IMR-90 (cell line): ENCODE results near the gene ARPC4. TPM values are rescaled to one million over a fixed set of nuclear protein-coding genes. Genes with fewer than 3 reads are reported as not detected.

ENCODE experiments used
- ATAC-seq: fragments of 200-7000 bp; cut with Tn5 transposase; 2 replicates; pipeline ENCODE4 v1.9.1; 2020; ENCODE audit warnings: low read depth, mild to moderate bottlenecking, moderate library complexity
- BruUV-seq: library from RNA; stranded (reverse); fragments of 400-500 nt; replicated peaks from 2 replicates; lab custom pipeline; 2021; lab: Mats Ljungman, UMichigan
- CTCF ChIA-PET: fragments of 300-600 bp; formaldehyde crosslinking; extraction: SDS; loops from one replicate; lab custom pipeline; 2021; ENCODE audit warnings: antibody characterized with exemption; lab: Yijun Ruan, JAX
- POLR2A ChIA-PET: fragments of 300-600 bp; sonication (Branson Sonifier 250); formaldehyde crosslinking; loops from one replicate; lab custom pipeline; 2022; ENCODE audit warnings: antibody characterized with exemption; ENCODE audit not compliant: unreplicated experiment; lab: Charles Lee
- DNase-seq: peaks from one replicate; pipeline ENCODE4 v3.0.0; 2013
- H2AFZ ChIP-seq: replicated peaks from 2 replicates; pipeline ENCODE3; 2013; ENCODE audit warnings: low read length, mild to moderate bottlenecking; ENCODE audit not compliant: poor library complexity
- H2AK5ac ChIP-seq: 2 replicates; pipeline ENCODE4 v1.6.1; 2013; ENCODE audit warnings: low read depth, low read length, inconsistent platforms
- H2AK9ac ChIP-seq: replicated peaks from 2 replicates; pipeline ENCODE3; 2013; ENCODE audit warnings: mild to moderate bottlenecking, low read depth, low read length, moderate library complexity; ENCODE audit not compliant: poor library complexity
- H2BK120ac ChIP-seq: 2 replicates; pipeline ENCODE4 v1.6.1; 2013; ENCODE audit warnings: low read depth, low read length, inconsistent platforms
- H2BK15ac ChIP-seq: 3 replicates; pipeline ENCODE4 v1.6.1; 2013; ENCODE audit warnings: low read depth, low read length, inconsistent platforms
- H2BK20ac ChIP-seq: 2 replicates; pipeline ENCODE4 v1.6.1; 2013; ENCODE audit warnings: low read depth, mild to moderate bottlenecking, inconsistent platforms, low read length, moderate library complexity
- H2BK5ac ChIP-seq: 2 replicates; pipeline ENCODE4 v1.6.1; 2013; ENCODE audit warnings: mild to moderate bottlenecking, low read depth, low read length, inconsistent platforms; ENCODE audit not compliant: poor library complexity, severe bottlenecking
- H3K14ac ChIP-seq: replicated peaks from 2 replicates; pipeline ENCODE4 v1.6.1; 2013; ENCODE audit warnings: low read depth, low read length, inconsistent platforms
- H3K18ac ChIP-seq: 2 replicates; pipeline ENCODE4 v1.6.1; 2013; ENCODE audit warnings: low read depth, low read length, control low read depth
- H3K23ac ChIP-seq: 2 replicates; pipeline ENCODE4 v1.6.1; 2013; ENCODE audit warnings: low read depth, low read length, inconsistent platforms
- H3K27ac ChIP-seq: 2 replicates; pipeline ENCODE4 v1.5.1; 2013; ENCODE audit warnings: mild to moderate bottlenecking, control low read depth, low read length; ENCODE audit not compliant: insufficient read depth
- H3K27me3 ChIP-seq: 2 replicates; pipeline ENCODE4 v1.6.1; 2013; ENCODE audit warnings: low read length; ENCODE audit not compliant: control insufficient read depth, insufficient read depth
- H3K36me3 ChIP-seq: 2 replicates; pipeline ENCODE4 v1.6.1; 2013; ENCODE audit warnings: low read length, mixed read lengths; ENCODE audit not compliant: control insufficient read depth, insufficient read depth
- H3K4ac ChIP-seq: 2 replicates; pipeline ENCODE4 v1.6.1; 2013; ENCODE audit warnings: low read depth, low read length, inconsistent platforms
- H3K4me1 ChIP-seq: 2 replicates; pipeline ENCODE4 v1.6.1; 2013; ENCODE audit warnings: low read length, mixed read lengths; ENCODE audit not compliant: control insufficient read depth, insufficient read depth
- H3K4me2 ChIP-seq: 2 replicates; pipeline ENCODE4 v1.6.1; 2013; ENCODE audit warnings: low read depth, mild to moderate bottlenecking, control low read depth, low read length, moderate library complexity
- H3K4me3 ChIP-seq: 2 replicates; pipeline ENCODE4 v1.5.1; 2013; ENCODE audit warnings: low read depth, mild to moderate bottlenecking, control low read depth, low read length, moderate library complexity; ENCODE audit not compliant: insufficient read depth
- H3K56ac ChIP-seq: 2 replicates; pipeline ENCODE4 v1.6.1; 2013; ENCODE audit warnings: low read length, inconsistent platforms; ENCODE audit not compliant: insufficient read depth; ENCODE audit errors: extremely low read depth
- H3K79me1 ChIP-seq, 2 experiments: 2 replicates each; pipeline ENCODE4 v1.6.1; 2013; ENCODE audit warnings: low read length in 2 of 2, inconsistent platforms in 1 of 2, low read depth in 1 of 2
- H3K9ac ChIP-seq: 2 replicates; pipeline ENCODE4 v1.6.1; 2013; ENCODE audit warnings: low read depth, low read length, control low read depth
- H3K9me1 ChIP-seq: 2 replicates; pipeline ENCODE4 v1.6.1; 2013; ENCODE audit warnings: low read length, inconsistent platforms; ENCODE audit not compliant: insufficient read depth
- H3K9me3 ChIP-seq: 2 replicates; pipeline ENCODE4 v1.6.1; 2013; ENCODE audit warnings: low read length; ENCODE audit not compliant: control insufficient read depth, insufficient read depth
- H4K20me1 ChIP-seq: 2 replicates; pipeline ENCODE4 v1.6.1; 2013; ENCODE audit warnings: low read length, inconsistent platforms; ENCODE audit not compliant: insufficient read depth
- H4K5ac ChIP-seq: 2 replicates; pipeline ENCODE4 v1.6.1; 2013; ENCODE audit warnings: mild to moderate bottlenecking, low read depth, low read length, control low read depth
- H4K8ac ChIP-seq, 2 experiments: 2 replicates each; pipeline ENCODE4 v1.6.1; 2013; ENCODE audit warnings: low read depth in 2 of 2, low read length in 2 of 2, control low read depth in 1 of 2, inconsistent platforms in 1 of 2
- H4K91ac ChIP-seq: 2 replicates; pipeline ENCODE4 v1.6.1; 2013; ENCODE audit warnings: low read depth, low read length, inconsistent platforms; ENCODE audit not compliant: insufficient read depth
- BHLHE40 ChIP-seq: fragments of 150-350 bp; IDR thresholded peaks from 2 replicates; pipeline ENCODE4 v1.6.1; 2016; ENCODE audit warnings: mild to moderate bottlenecking, low read depth, low read length
- CEBPB ChIP-seq: IDR thresholded peaks from 2 replicates; pipeline ENCODE4 v1.6.1; 2012; ENCODE audit warnings: low read depth, low read length, improper control_type of control experiment
- CHD1 ChIP-seq: IDR thresholded peaks from 2 replicates; pipeline ENCODE4 v1.6.1; 2012; ENCODE audit warnings: low read depth, low read length, improper control_type of control experiment
- FOS ChIP-seq: fragments of 150-350 bp; IDR thresholded peaks from 2 replicates; pipeline ENCODE4 v1.6.1; 2016; ENCODE audit warnings: low read depth, low read length
- MAFK ChIP-seq: IDR thresholded peaks from 2 replicates; pipeline ENCODE4 v1.6.1; 2012; ENCODE audit warnings: low read depth, low read length, improper control_type of control experiment
- MAZ ChIP-seq: IDR thresholded peaks from 2 replicates; pipeline ENCODE4 v1.6.1; 2012; ENCODE audit warnings: low read depth, mild to moderate bottlenecking, low read length, improper control_type of control experiment, moderate library complexity, borderline replicate concordance
- MXI1 ChIP-seq: IDR thresholded peaks from 2 replicates; pipeline ENCODE4 v1.6.1; 2012; ENCODE audit warnings: low read depth, mild to moderate bottlenecking, low read length, moderate library complexity, borderline replicate concordance
- NFE2L2 ChIP-seq: fragments of 150-350 bp; IDR thresholded peaks from 2 replicates; pipeline ENCODE4 v1.6.1; 2016; ENCODE audit warnings: low read depth, mild to moderate bottlenecking, low read length
- POLR2A ChIP-seq: IDR thresholded peaks from 2 replicates; pipeline ENCODE4 v1.6.1; 2012; ENCODE audit warnings: mild to moderate bottlenecking, low read depth, low read length
- RAD21 ChIP-seq: IDR thresholded peaks from 2 replicates; pipeline ENCODE4 v1.6.1; 2012; ENCODE audit warnings: low read length, improper control_type of control experiment
- RCOR1 ChIP-seq: IDR thresholded peaks from 2 replicates; pipeline ENCODE4 v1.6.1; 2012; ENCODE audit warnings: mild to moderate bottlenecking, low read length, improper control_type of control experiment; ENCODE audit not compliant: insufficient replicate concordance
- RFX5 ChIP-seq: IDR thresholded peaks from 2 replicates; pipeline ENCODE4 v1.8.0; 2012; ENCODE audit warnings: low read depth, mild to moderate bottlenecking, low read length, moderate library complexity
- SMC3 ChIP-seq: fragments of 150-350 bp; IDR thresholded peaks from 2 replicates; pipeline ENCODE4 v1.6.1; 2016; ENCODE audit warnings: low read depth, mild to moderate bottlenecking, antibody characterized with exemption, low read length, moderate library complexity
- WGBS, 2 experiments: methylation state at CpG; one replicate each; pipeline versions ENCODE4 v1.1.5 to v1.1.7; 2013; ENCODE audit warnings: missing lambda C conversion rate in 2 of 2; ENCODE audit not compliant: insufficient read length in 1 of 2; ENCODE audit errors: extremely low coverage in 2 of 2; 5-methylcytosine and 5-hydroxymethylcytosine counted together
- dilution Hi-C: fragments of 300-500 bp; cut with HindIII; formaldehyde crosslinking; loops from one replicate; pipeline ENCODE4 v1.14.3; 2018; ENCODE audit warnings: low sequenced_read_pairs; ENCODE audit not compliant: unreplicated experiment
- in situ Hi-C: fragments of 300-500 bp; cut with MboI; formaldehyde crosslinking; loops from 3 replicates; pipeline ENCODE4 v1.14.3; 2019; ENCODE audit warnings: low sequenced_read_pairs, inconsistent platforms, mixed read lengths
- intact Hi-C: fragments of 100-400 bp; cut with micrococcal nuclease; formaldehyde crosslinking; loops from 2 replicates; pipeline ENCODE4 v1.10.0; 2022
- polyA plus RNA-seq, 3 experiments: library from polyadenylated mRNA; depleted of rRNA; stranded (reverse); fragments of >200 nt; gene quantifications; 2 replicates each; pipeline ENCODE4 v1.2.3, GENCODE V29; 2012; ENCODE audit warnings: low replicate concordance in 1 of 3
- total RNA-seq: library from RNA; depleted of rRNA; stranded (reverse); fragments of >200 nt; gene quantifications from 2 replicates; pipeline ENCODE4 v1.2.3, GENCODE V29; 2012
- TF ChIP-seq, protein P1 (sequence below): fragments of 150-350 bp; IDR thresholded peaks from 2 replicates; pipeline ENCODE4 v1.6.1; 2017; ENCODE audit warnings: mild to moderate bottlenecking, antibody characterized with exemption, low read length, low read depth
- TF ChIP-seq, protein P2 (sequence below): fragments of 150-350 bp; IDR thresholded peaks from 2 replicates; pipeline ENCODE4 v1.6.1; 2016; ENCODE audit warnings: low read depth, mild to moderate bottlenecking, low read length, moderate library complexity, borderline replicate concordance
- TF ChIP-seq, protein P3 (sequence below): conservative IDR thresholded peaks from 2 replicates; pipeline ENCODE4 v1.5.1; 2012; ENCODE audit warnings: mild to moderate bottlenecking, low read depth, low read length, improper control_type of control experiment

The ARPC4 gene
- total and polyA plus RNA-seq, 2 of the 4 experiments (the other 2 are of a cell fraction): 188 to 383 TPM

DNA sequence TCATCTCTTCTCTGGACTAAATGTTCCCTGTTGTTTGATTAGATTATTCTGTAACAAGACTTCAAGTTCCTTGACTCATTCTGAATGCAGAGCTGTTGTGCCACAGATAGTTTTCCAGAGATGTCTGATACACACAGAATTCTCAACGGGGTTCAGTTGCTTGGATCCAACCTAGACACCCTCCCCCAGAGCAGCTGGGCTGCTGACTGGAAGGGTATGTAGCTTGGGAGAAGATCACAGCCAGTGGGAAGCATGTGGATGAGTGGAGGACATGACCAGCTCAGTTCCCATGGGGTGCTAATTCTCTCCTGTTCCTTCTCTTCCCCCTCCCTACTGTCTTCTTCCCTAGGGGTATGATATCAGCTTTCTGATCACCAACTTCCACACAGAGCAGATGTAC is 10.6 kb downstream of the ARPC4 start:
- in situ Hi-C loops (no loop called here), dilution Hi-C loops (no loop called here), intact Hi-C loops (no loop called here)
- no peak overlapping the region for H4K91ac ChIP-seq
- H3K79me1 ChIP-seq: peaks cover 20 to 40% of the 10 kb centered on the region in 2 experiments
- H3K9me1 ChIP-seq: peaks cover 5% of the 10 kb centered on the region
- H2BK20ac ChIP-seq: no peak overlapping the region
- H3K9me3 ChIP-seq: no peaks in the 10 kb centered on the region
- no peak overlapping the region for H3K14ac ChIP-seq
- POLR2A ChIA-PET: no interaction called here
- peaks cover 26% of the 10 kb centered on the region for H4K20me1 ChIP-seq
- H3K27ac ChIP-seq: no peak overlapping the region
- H3K4me3 ChIP-seq: no peak overlapping the region
- peaks cover 68% of the 10 kb centered on the region for H3K36me3 ChIP-seq
- H2BK120ac ChIP-seq: peak overlapping the region; percentile 21; the same call in 1 of the 2 replicates
- H2AFZ ChIP-seq: no peak overlapping the region
- no CpG with 5 or more reads among the region's 1 CpG for WGBS, 2 experiments
- H4K5ac ChIP-seq: no peak overlapping the region
- ATAC-seq: no peak
- BruUV-seq: no TSS peak
- no peak overlapping the region for H3K4me2 ChIP-seq
- H3K27me3 ChIP-seq: no peaks in the 10 kb centered on the region
- peak overlapping the region; percentile 11; the same call in 1 of the 2 replicates for H3K23ac ChIP-seq
- peak overlapping the region; percentile 7; the same call in 1 of the 2 replicates for H3K4ac ChIP-seq
- H3K18ac ChIP-seq: no peak overlapping the region
- CTCF ChIA-PET: interaction anchor here (0.6 kb wide), 1 partner anchor 88 kb away, joined by 3 read pairs; no protein-coding TSS in a partner anchor
- H2AK9ac ChIP-seq: no peak overlapping the region
- DNase-seq: no peak
- no peak for TF ChIP-seq CHD1
- TF ChIP-seq POLR2A: no peak
- TF ChIP-seq, protein P1, sequence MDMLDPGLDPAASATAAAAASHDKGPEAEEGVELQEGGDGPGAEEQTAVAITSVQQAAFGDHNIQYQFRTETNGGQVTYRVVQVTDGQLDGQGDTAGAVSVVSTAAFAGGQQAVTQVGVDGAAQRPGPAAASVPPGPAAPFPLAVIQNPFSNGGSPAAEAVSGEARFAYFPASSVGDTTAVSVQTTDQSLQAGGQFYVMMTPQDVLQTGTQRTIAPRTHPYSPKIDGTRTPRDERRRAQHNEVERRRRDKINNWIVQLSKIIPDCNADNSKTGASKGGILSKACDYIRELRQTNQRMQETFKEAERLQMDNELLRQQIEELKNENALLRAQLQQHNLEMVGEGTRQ: no peak
- TF ChIP-seq RAD21: no peak
- TF ChIP-seq, protein P2, sequence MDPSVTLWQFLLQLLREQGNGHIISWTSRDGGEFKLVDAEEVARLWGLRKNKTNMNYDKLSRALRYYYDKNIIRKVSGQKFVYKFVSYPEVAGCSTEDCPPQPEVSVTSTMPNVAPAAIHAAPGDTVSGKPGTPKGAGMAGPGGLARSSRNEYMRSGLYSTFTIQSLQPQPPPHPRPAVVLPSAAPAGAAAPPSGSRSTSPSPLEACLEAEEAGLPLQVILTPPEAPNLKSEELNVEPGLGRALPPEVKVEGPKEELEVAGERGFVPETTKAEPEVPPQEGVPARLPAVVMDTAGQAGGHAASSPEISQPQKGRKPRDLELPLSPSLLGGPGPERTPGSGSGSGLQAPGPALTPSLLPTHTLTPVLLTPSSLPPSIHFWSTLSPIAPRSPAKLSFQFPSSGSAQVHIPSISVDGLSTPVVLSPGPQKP: no peak
- TF ChIP-seq MAFK: no peak
- TF ChIP-seq RCOR1: no peak
- TF ChIP-seq, protein P3, sequence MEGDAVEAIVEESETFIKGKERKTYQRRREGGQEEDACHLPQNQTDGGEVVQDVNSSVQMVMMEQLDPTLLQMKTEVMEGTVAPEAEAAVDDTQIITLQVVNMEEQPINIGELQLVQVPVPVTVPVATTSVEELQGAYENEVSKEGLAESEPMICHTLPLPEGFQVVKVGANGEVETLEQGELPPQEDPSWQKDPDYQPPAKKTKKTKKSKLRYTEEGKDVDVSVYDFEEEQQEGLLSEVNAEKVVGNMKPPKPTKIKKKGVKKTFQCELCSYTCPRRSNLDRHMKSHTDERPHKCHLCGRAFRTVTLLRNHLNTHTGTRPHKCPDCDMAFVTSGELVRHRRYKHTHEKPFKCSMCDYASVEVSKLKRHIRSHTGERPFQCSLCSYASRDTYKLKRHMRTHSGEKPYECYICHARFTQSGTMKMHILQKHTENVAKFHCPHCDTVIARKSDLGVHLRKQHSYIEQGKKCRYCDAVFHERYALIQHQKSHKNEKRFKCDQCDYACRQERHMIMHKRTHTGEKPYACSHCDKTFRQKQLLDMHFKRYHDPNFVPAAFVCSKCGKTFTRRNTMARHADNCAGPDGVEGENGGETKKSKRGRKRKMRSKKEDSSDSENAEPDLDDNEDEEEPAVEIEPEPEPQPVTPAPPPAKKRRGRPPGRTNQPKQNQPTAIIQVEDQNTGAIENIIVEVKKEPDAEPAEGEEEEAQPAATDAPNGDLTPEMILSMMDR: no peak
- TF ChIP-seq NFE2L2: no peak
- TF ChIP-seq FOS: no peak
- TF ChIP-seq RFX5: no peak
- no peak for TF ChIP-seq CEBPB
- TF ChIP-seq SMC3: no peak
- TF ChIP-seq BHLHE40: no peak
- no peak for TF ChIP-seq MAZ
- no peak for TF ChIP-seq MXI1
- no peak overlapping the region for H2BK15ac ChIP-seq
- peaks cover 8% of the 10 kb centered on the region for H3K4me1 ChIP-seq
- H2AK5ac ChIP-seq: no peak overlapping the region
- H2BK5ac ChIP-seq: peak overlapping the region; percentile 76
- no peak overlapping the region for H3K9ac ChIP-seq
- H4K8ac ChIP-seq: 0 out of 4 replicates have a peak overlapping the region, but pooled peaks of 1 of the 2 experiments have one; percentile 13
- H3K56ac ChIP-seq: no peak overlapping the region
